GM18508 (cell line): ENCODE data around the gene ZNF732.
A peak's percentile ranks its signal among the peaks of the same experiment; 100 is the strongest.
"Not testable (repeated sequence)": the region's sequence is repeated elsewhere in the genome, so short reads cannot be mapped to it uniquely, and the experiment has no call there.

Experiments
- ATAC-seq: cut with Tn5 transposase; IDR thresholded peaks from one replicate; pipeline ENCODE4 v1.9.1; 2021; ENCODE audit warnings: moderate number of reproducible peaks; ENCODE audit not compliant: insufficient read depth, unreplicated experiment

ZNF732 gene

GRCh38 chr4:304969-305680 is at the start of gene ZNF732:
ZNF732 (minus strand) TSS chr4:305474; CDS start chr4:305310, 164 bp downstream.
- ATAC-seq = no peak

GRCh38 chr4:340011-340410 is 34.7 kb upstream of the ZNF732 start:
- ATAC-seq = no peak

GRCh38 chr4:338759-339097 is 33.5 kb upstream of the ZNF732 start:
- no peak for ATAC-seq

GRCh38 chr4:337932-338758 is 32.9 kb upstream of the ZNF732 start:
- ATAC-seq = peak; percentile 11

GRCh38 chr4:337143-337931 is 32.1 kb upstream of the ZNF732 start, which contains the start of gene ZNF141:
ZNF141 (plus strand) TSS chr4:337814; CDS start chr4:337984, 170 bp downstream.
- peak; percentile 97 for ATAC-seq

GRCh38 chr4:336893-337142 is 31.5 kb upstream of the ZNF732 start:
- ATAC-seq = peak; percentile 1

GRCh38 chr4:336099-336892 is 31.0 kb upstream of the ZNF732 start:
- no peak for ATAC-seq

- no peak for ATAC-seq
These were observed 30.2 kb upstream of the ZNF732 start for GRCh38 chr4:335515-335914.

- no peak for ATAC-seq
These were observed 23.5 kb upstream of the ZNF732 start for GRCh38 chr4:328729-329128.

GRCh38 chr4:314296-314903 is 9.1 kb upstream of the ZNF732 start:
- no peak for ATAC-seq

- ATAC-seq = no peak
These were observed 4.5 kb upstream of the ZNF732 start for GRCh38 chr4:309807-310206.

- ATAC-seq = peak; percentile 79
These were observed 1.3 kb upstream of the ZNF732 start for GRCh38 chr4:306551-306961.

- not testable (repeated sequence) for ATAC-seq
These were observed 758 bp downstream of the ZNF732 start for GRCh38 chr4:304516-304915.

- no peak for ATAC-seq
These were observed 2.9 kb downstream of the ZNF732 start for GRCh38 chr4:302381-302780.

- no peak for ATAC-seq
These were observed 10.5 kb downstream of the ZNF732 start for GRCh38 chr4:294732-295131.

- ATAC-seq = no peak
These were observed 16.4 kb downstream of the ZNF732 start for GRCh38 chr4:288891-289290.

- ATAC-seq = no peak
These were observed 31.8 kb downstream of the ZNF732 start for GRCh38 chr4:273309-274017.

- no peak for ATAC-seq
These were observed 33.7 kb downstream of the ZNF732 start for GRCh38 chr4:271492-272103.

- ATAC-seq = not testable (repeated sequence)
These were observed 46.0 kb downstream of the ZNF732 start for GRCh38 chr4:259240-259639.
